Glomerular visceral epithelial cell (primary cell): ENCODE results near the gene GOLGB1.
"Not testable (repeated sequence)": the region's sequence is repeated elsewhere in the genome, so short reads cannot be mapped to it uniquely, and the experiment has no call there.

Experiments
- DNase-seq: peaks from one replicate; pipeline ENCODE4 v3.0.0-alpha.2; 2016; ENCODE audit errors: extremely low spot score

Gene GOLGB1, protein sequence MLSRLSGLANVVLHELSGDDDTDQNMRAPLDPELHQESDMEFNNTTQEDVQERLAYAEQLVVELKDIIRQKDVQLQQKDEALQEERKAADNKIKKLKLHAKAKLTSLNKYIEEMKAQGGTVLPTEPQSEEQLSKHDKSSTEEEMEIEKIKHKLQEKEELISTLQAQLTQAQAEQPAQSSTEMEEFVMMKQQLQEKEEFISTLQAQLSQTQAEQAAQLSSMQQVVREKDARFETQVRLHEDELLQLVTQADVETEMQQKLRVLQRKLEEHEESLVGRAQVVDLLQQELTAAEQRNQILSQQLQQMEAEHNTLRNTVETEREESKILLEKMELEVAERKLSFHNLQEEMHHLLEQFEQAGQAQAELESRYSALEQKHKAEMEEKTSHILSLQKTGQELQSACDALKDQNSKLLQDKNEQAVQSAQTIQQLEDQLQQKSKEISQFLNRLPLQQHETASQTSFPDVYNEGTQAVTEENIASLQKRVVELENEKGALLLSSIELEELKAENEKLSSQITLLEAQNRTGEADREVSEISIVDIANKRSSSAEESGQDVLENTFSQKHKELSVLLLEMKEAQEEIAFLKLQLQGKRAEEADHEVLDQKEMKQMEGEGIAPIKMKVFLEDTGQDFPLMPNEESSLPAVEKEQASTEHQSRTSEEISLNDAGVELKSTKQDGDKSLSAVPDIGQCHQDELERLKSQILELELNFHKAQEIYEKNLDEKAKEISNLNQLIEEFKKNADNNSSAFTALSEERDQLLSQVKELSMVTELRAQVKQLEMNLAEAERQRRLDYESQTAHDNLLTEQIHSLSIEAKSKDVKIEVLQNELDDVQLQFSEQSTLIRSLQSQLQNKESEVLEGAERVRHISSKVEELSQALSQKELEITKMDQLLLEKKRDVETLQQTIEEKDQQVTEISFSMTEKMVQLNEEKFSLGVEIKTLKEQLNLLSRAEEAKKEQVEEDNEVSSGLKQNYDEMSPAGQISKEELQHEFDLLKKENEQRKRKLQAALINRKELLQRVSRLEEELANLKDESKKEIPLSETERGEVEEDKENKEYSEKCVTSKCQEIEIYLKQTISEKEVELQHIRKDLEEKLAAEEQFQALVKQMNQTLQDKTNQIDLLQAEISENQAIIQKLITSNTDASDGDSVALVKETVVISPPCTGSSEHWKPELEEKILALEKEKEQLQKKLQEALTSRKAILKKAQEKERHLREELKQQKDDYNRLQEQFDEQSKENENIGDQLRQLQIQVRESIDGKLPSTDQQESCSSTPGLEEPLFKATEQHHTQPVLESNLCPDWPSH (N-terminal part only)

DNA sequence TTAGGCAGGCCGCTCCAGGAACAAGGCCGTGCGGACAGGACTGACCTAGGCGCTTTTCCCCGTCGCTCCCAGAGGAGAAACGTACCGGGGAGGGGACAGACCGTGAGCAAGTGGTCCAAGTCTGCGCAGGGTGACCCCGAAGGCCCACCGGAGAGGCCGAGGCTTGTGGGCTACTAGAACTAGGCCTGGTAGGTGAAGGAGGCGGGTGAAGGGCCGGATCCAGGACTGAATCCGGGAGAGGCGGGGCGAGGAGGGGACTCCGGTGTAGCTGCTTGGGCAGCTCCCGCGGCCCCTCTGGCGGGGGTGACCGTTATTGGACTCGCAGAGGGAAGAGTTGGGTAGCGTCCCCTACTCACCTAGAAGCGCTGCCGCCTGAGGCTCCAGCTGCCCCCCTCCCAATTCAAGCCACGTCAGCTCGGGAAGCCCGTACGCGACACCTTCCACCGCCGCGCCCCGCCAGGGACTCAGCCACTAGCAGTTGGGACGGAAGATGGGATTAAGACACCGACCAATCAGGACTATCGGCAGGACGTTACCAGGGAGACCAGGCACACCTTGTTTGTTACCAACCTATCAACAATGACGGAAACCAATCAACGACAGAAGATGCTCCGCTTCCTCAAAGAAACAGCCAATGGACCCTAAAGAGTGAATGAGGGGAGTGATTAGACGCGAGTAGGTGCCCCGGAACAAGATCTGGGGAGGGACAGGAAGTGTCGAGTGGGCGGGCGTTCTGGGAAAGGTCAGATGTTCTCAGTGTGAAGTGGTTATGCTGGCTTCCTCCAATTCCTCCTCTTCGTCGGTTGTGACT, at the start of gene GOLGB1:
TSS of gene GOLGB1 (minus strand) at position 466 of the 811 bp plus-strand sequence. CDS start 18,770 bp downstream, outside the sequence.
- peak; percentile 98 for DNase-seq

GRCh38 chr3:121796970-121797369, 47.4 kb upstream of the GOLGB1 start:
- no peak for DNase-seq

DNA sequence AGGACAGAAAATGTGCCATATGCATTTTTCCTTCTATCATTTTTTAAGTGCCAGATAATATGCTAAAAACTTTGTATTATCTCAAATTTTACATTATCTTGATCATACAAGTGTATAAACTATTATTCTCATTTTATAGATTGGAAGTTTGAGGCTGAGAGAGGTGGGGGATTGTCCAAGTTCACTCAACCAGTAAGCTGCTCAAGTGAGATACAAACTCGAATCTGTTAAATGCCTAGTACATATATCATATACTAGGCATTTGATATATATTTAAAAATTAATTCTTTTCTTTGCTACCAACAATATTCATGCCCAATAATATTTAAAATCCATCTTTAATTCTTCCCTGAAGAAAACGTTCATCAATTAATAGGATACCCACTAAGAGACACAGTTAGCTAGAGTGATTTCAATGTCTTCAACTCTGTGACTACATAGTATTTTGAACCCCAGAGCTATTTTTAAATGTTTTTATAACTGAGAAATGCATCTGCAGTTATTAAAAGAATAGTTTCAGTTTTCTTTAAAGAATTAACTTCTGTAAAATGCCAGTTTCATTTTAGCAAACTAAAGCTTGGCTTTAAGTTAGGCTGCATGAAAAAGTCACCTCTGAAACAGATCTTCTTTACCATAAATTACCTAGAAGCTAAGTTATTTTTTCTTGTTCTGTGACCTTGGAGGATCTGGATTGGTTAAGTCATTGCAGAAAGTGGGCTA, 44.9 kb upstream of the GOLGB1 start:
- DNase-seq, result no peak

DNA sequence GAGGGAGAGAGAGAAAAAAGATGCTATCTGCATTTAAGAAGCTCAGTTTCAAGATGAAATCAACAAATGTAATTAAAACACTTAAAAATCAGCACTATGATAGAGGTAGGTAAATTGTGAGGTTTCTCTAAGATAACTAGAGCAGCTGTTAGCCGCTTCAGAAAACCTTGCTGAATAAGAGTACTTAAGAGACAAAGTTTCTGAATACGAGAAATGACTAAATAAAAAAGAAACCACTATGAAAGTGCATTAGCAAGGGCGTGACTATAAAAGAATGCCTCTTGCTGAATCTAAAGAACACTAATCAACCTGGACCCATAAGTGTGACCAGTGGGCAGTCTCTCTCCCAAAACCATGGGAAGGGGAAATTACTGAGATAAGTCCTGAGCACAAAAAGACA, 43.5 kb upstream of the GOLGB1 start:
- DNase-seq, result no peak

DNA sequence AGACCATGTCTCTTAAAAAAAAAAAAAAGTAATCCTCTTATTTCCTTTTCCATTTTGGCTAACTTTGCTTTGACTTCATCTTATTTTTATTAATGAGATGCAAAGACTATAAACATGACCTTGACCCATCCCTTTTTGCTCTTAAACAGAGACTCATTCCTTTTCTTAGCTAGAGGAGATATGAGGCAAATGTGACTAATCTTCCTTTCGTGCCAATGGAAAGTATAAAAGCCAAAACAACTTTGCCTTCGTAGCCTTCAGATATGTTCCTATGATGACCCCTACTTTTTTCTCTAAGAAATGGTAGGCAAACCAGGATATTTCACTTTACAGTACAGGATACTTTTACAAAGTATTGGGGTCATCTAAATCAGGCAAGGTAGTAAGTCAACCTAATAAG, 36.9 kb upstream of the GOLGB1 start:
- DNase-seq, result no peak

- not testable (repeated sequence) for DNase-seq
These were observed 33.2 kb upstream of the GOLGB1 start for GRCh38 chr3:121782784-121783183.

DNA sequence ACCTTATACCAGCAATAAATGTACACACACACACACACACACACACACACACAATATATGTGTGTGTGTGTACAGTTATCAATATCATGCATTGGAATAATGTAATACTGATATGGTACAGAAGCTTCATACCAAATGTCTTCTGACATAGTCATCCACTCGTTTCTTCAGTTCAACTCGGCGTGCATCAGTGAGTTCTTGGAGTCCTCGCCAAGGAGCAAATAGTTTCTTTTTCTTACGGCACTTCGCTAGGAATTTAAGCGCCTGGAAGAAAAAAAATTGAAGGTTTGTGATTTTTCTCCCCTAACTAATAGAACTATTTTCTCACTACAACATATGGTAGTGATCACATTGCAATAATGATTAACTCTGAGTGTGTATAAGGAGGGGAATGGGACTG, 32.1 kb upstream of the GOLGB1 start:
- DNase-seq, result no peak

- not testable (repeated sequence) for DNase-seq
These were observed 25.6 kb upstream of the GOLGB1 start for GRCh38 chr3:121775095-121775494.

DNA sequence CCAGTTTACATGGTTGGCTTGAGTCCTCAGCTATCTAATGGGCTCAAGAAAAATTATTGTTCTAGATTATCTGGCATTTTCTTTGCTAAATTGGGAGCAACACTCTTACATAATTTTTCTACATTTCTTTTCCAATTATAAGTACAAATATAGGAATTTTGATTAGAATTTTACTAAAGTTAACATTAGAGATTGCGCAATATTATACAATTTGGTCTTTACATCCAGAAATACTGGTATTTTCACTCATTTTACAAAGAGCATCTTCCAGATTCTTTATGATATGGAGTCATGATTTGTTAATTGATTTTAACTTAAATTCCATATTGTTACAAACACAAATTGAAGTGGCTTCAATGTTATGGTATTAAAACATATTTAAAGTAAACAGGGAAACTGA, 19.7 kb upstream of the GOLGB1 start:
- no peak for DNase-seq

DNA sequence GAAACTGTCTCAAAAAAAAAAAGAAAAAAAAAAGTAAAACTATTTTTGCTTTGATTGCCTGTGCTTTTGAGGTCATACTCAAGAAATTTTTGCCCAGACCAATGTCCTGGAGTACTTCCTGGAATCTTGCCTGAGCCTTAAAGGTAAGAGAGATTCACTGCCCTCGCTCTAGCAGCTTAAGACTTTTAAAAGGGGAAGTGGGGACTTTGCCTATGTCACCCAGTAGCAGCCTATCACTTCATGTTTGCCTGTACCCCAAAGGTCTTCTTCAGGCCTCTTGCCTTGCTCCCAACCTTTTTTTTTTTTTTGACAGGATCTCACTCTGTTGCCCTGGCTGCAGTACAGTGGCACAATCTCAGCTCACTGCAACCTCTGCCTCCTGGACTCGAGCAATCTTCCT, 18.9 kb upstream of the GOLGB1 start:
- no peak for DNase-seq

- DNase-seq, result no peak
These were observed 10.1 kb upstream of the GOLGB1 start for GRCh38 chr3:121759541-121760202.

GRCh38 chr3:121758727-121759450, 9.3 kb upstream of the GOLGB1 start:
- no peak for DNase-seq

DNA sequence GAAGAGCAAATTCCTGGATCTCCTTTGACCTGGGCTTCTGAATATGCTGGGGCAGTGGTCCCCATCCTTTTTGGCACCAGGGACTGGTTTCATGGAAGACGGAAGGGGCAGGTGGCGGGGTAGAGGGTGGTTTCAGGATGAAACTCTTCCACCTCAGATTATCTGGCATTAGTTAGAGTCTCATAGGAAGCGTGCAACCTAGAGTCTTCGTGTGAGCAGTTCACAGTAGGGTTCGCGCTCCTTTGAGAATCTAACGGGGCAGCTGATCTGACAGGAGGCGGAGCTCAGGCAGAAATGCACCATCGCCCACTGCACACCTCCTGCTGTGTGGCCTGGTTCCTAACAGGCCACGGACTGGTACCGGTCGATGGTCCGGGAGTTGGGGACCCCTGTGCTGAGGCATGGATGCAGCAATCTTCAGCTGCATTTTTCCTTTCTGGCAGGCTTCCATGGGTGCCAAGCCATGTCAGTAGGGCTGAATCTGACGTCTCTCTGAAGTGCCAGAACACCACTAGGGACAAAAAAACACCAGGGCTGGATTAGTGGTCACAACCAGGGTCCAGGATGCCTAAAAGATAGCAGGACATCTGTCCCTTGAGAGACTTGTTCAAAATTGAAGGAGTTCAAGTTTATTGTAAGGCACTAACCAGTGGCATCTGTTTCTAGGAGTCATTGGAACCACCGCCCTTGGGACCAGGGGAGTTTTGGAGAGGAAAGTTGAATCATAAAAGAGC, 8.4 kb upstream of the GOLGB1 start:
- no peak for DNase-seq

GRCh38 chr3:121757087-121757811, 7.7 kb upstream of the GOLGB1 start:
- DNase-seq, result no peak

GRCh38 chr3:121752772-121753171, 3.2 kb upstream of the GOLGB1 start:
- no peak for DNase-seq

GRCh38 chr3:121752261-121752660, 2.7 kb upstream of the GOLGB1 start:
- no peak for DNase-seq

GRCh38 chr3:121750087-121750415, 510 bp upstream of the GOLGB1 start:
- no peak for DNase-seq
